Fibroblast of skin of back (primary cell): Measurements from ENCODE around the gene BMERB1.

ENCODE experiments used
- DNase-seq: peaks from one replicate; pipeline ENCODE4 v3.0.0-alpha.2; 2013

BMERB1 gene

DNA sequence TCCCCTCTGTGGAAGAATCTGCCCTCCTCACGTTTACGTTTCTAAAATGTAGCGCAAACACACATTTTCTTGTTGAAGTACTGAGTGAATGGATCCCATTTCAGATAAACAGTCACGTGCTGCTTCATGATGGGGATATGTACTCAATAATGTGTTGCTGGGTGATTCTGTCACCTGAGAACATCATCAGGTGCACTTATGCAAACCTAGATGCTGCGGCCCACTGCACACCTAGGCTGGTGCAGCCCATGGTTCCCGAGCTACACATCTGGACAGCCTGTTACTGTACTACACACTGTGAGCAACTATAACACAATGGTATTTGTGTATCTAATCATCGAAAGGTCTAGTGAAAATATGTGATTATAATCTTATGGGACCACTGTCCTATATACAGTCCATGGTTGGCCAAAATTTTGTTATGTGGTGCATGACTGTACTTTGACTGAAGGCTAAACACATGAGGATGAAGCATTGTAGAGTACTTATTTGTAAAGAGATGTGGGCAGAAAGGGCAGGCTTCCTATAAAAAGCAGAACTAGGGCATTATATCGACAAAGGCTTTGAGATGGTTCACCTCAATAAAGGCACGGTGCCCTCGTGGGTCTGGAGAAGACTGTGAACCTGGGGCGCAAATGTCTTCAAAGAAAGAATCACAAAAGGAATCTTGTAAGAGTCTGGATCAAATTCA lies 182.2 kb downstream of the BMERB1 start:
- no peak for DNase-seq

DNA sequence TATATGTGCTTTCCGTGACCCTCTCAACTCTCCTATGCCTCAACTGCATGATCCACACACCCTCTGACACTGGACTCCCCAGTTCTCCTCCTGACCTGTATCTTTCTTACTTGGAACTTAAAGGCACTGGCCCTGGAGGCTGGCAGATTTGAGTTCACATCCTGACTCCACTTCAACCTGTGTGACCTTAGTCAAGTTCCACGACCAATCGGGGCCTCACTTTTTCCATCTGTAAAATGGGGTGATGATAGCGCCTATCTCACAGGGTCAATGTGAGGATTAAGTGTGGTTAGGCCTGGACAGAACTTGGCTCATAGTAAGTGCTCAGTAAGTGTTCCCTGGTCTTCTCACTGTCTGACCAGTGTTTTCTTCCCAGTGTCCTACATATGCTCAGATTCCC lies 183.5 kb downstream of the BMERB1 start:
- DNase-seq = no peak

DNA sequence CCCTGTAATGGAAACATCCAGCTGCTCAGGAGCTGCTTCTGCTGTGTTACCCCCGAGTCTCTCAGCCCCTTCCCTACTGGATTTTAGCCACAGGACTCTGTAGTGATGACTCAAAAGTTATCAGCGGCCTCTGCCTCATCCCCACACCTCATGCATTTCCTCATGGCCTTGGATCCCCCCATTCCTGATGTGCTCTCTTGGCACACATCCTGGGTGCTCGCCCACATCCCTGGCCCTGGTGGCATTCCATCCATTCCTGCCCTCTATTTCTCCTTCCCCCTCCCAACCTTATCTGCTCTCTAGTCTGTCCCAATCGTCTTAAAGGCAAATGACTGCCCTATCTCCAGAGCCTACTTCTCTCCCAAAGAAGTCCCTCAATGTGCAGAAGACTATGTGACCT lies 184.0 kb downstream of the BMERB1 start:
- DNase-seq = peak; percentile 65

DNA sequence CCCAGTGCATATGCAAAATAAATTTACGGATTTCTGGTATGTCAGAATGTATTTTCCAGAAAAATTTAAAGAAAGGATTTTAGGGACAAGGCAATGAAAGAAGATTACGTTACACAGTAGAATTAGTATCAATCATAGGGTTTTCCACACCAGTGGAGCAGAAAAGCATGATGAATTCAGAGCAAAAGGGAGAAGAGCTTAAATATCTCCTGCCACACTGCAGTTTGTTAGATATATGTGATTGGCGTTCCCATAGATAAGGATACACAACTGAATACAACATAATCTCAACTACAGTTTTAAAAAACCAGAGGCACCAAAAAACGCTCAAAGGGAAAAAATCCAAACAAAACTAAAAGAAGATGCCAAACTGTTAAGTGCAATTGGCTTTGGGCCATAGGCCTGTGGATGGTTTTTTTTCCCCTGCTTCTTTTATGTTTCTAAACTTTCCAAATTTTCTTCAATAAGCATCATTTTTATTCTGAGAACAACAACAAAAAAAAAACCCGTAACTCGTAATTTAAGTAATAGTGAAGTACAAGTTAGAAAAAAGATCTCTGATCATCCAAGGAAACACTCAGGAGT lies 186.3 kb downstream of the BMERB1 start:
- DNase-seq = no peak

- DNase-seq = no peak
Observed at GRCh38 chr16:15621456-15621855, 187.1 kb downstream of the BMERB1 start.

DNA sequence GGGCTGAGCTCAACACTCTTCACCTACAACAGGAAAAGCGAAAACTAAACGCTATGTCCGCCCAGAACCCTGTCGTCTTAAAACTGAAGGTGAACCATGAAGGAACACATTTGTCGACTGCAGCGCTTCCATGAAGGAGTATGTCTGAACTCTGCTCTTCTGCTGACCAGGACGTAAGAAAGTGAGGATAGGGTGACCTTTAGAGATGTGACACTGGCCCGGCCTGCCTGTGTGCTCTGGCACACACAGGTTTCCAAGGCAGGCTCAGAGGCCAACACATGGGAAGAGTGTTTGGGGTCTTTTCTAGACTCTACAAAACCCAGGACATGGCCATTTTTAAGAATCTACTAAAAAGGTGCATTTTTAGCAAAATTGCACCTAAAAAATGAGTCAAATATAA lies 187.5 kb downstream of the BMERB1 start:
- DNase-seq = no peak

- DNase-seq = no peak
Observed at GRCh38 chr16:15631730-15632409, 197.5 kb downstream of the BMERB1 start.

GRCh38 chr16:15635926-15636325 lies 201.5 kb downstream of the BMERB1 start:
- no peak for DNase-seq

GRCh38 chr16:15636392-15636873 lies 202.0 kb downstream of the BMERB1 start:
- DNase-seq = no peak
